HCT116 (cell line): Measurements from ENCODE around the gene MCF2L. TPM values are rescaled to one million over a fixed set of nuclear protein-coding genes. Genes with fewer than 3 reads are reported as not detected.

Experiments used
- ATAC-seq: fragments of 200-7000 bp; cut with Tn5 transposase; 2 replicates; pipeline ENCODE4 v1.9.1; 2020; ENCODE audit warnings: mild to moderate bottlenecking, moderate library complexity
- BruUV-seq: library from RNA; stranded (reverse); fragments of 400-500 nt; replicated peaks from 2 replicates; lab custom pipeline; 2021; lab: Mats Ljungman, UMichigan
- CTCF ChIA-PET: fragments of 300-600 bp; sonication (Branson Sonifier 250); formaldehyde crosslinking; loops from one replicate; lab custom pipeline; 2021; ENCODE audit warnings: antibody characterized with exemption; lab: Charles Lee
- POLR2A ChIA-PET: fragments of 300-600, 350-600 bp; sonication (Branson Sonifier 250); formaldehyde crosslinking; loops from one replicate; lab custom pipeline; 2021; ENCODE audit warnings: antibody characterized with exemption; lab: Charles Lee
- RAD21 ChIA-PET, 2 experiments: fragments of 300-600 bp; sonication (Branson Sonifier 250); formaldehyde crosslinking; loops; one replicate each; lab custom pipeline; 2023; ENCODE audit warnings: low total read pairs in 2 of 2; ENCODE audit not compliant: uncharacterized antibody in 2 of 2, unreplicated experiment in 2 of 2, low non-redundant PET in 1 of 2; lab: Charles Lee
- DNase-seq: peaks from one replicate; pipeline ENCODE4 v3.0.0-alpha.2; 2010; ENCODE audit warnings: low read depth, low spot score
- H2AFZ ChIP-seq: fragments of 200-600 bp; shearing (Covaris generic), sonication (generic); 2 replicates; pipeline ENCODE4 v1.6.1; 2017; ENCODE audit warnings: low read depth, mixed run types, mixed read lengths, antibody characterized with exemption, low read length; ENCODE audit not compliant: poor library complexity, severe bottlenecking
- H3K27ac ChIP-seq: 2 replicates; pipeline ENCODE4 v1.5.1; 2012; ENCODE audit warnings: low read depth, low read length
- H3K27me3 ChIP-seq: fragments of 200-600 bp; sonication (generic); 2 replicates; pipeline ENCODE4 v1.6.1; 2016; ENCODE audit warnings: mixed run types, low read length, mixed read lengths; ENCODE audit not compliant: insufficient read depth
- H3K36me3 ChIP-seq, 2 experiments: fragments of 200-500 bp in 1 of 2; fragments of 200-600 bp in 1 of 2; sonication (Bioruptor generic) in 1 of 2; sonication (generic) in 1 of 2; 2 replicates each; pipeline versions ENCODE4 v1.5.1 to v1.6.1; 2014 to 2016; ENCODE audit warnings: low read length in 2 of 2, inconsistent platforms in 1 of 2, mixed read lengths in 1 of 2, mixed run types in 1 of 2; ENCODE audit not compliant: insufficient read depth in 2 of 2, control insufficient read depth in 1 of 2
- H3K4me1 ChIP-seq, 2 experiments: fragments of 200-600 bp in 1 of 2; sonication (generic) in 1 of 2; 2 replicates each; pipeline versions ENCODE4 v1.5.1 to v1.6.1; 2012 to 2017; ENCODE audit warnings: low read length in 2 of 2, inconsistent platforms in 1 of 2, mild to moderate bottlenecking in 1 of 2, mixed read lengths in 1 of 2, mixed run types in 1 of 2, moderate library complexity in 1 of 2; ENCODE audit not compliant: insufficient read depth in 2 of 2, control insufficient read depth in 1 of 2
- H3K4me2 ChIP-seq: fragments of 200-600 bp; sonication (generic); 2 replicates; pipeline ENCODE4 v1.6.1; 2017; ENCODE audit warnings: mixed run types, low read length, mixed read lengths
- H3K4me3 ChIP-seq, 2 experiments: fragments of 200-600 bp in 1 of 2; sonication (generic) in 1 of 2; replicated peaks in 1 of 2; 2 replicates each; pipeline ENCODE4 v1.5.1; 2011 to 2016; ENCODE audit warnings: low read length in 2 of 2, control low read depth in 1 of 2, low read depth in 1 of 2, mild to moderate bottlenecking in 1 of 2, mixed read lengths in 1 of 2, mixed run types in 1 of 2
- H3K79me2 ChIP-seq: fragments of 200-600 bp; sonication (generic); 2 replicates; pipeline ENCODE4 v1.6.1; 2017; ENCODE audit warnings: mild to moderate bottlenecking, mixed run types, low read length, moderate library complexity, mixed read lengths; ENCODE audit not compliant: insufficient read depth
- H3K9ac ChIP-seq: fragments of 200-600 bp; sonication (generic); 2 replicates; pipeline ENCODE4 v1.6.1; 2016; ENCODE audit warnings: low read length, mixed read lengths
- H3K9me2 ChIP-seq: fragments of 200-600 bp; sonication (generic), shearing (Covaris generic); 2 replicates; pipeline ENCODE4 v1.6.1; 2017; ENCODE audit warnings: mixed run types, mild to moderate bottlenecking, moderate library complexity; ENCODE audit not compliant: insufficient read depth
- H3K9me3 ChIP-seq, 2 experiments: fragments of 200-500 bp in 1 of 2; fragments of 200-600 bp in 1 of 2; sonication (Bioruptor generic) in 1 of 2; sonication (generic) in 1 of 2; 2 replicates each; pipeline ENCODE4 v1.6.1; 2014 to 2017; ENCODE audit warnings: low read length in 2 of 2, mixed read lengths in 2 of 2, inconsistent platforms in 1 of 2, low read depth in 1 of 2, mild to moderate bottlenecking in 1 of 2, mixed run types in 1 of 2, moderate library complexity in 1 of 2; ENCODE audit not compliant: control insufficient read depth in 1 of 2, insufficient read depth in 1 of 2
- H4K20me1 ChIP-seq: fragments of 200-600 bp; sonication (generic), shearing (Covaris generic); 2 replicates; pipeline ENCODE4 v1.6.1; 2017; ENCODE audit warnings: mixed run types, mild to moderate bottlenecking, moderate library complexity; ENCODE audit not compliant: insufficient read depth
- CTCF ChIP-seq, 3 experiments: fragments of 200-600 bp in 1 of 3; sonication (generic) in 1 of 3; IDR thresholded peaks in 2 of 3; conservative IDR thresholded peaks in 1 of 3; 2 replicates each; pipeline ENCODE4 v1.5.1; 2012 to 2017; ENCODE audit warnings: low read depth in 2 of 3, low read length in 2 of 3, antibody characterized with exemption in 1 of 3, borderline replicate concordance in 1 of 3, control low read depth in 1 of 3, mild to moderate bottlenecking in 1 of 3, mixed read lengths in 1 of 3, mixed run types in 1 of 3, moderate library complexity in 1 of 3; ENCODE audit not compliant: insufficient read depth in 1 of 3
- TCF7L2 ChIP-seq: IDR thresholded peaks from 2 replicates; pipeline ENCODE4 v1.7.0; 2011; ENCODE audit warnings: borderline replicate concordance, inconsistent platforms; ENCODE audit not compliant: insufficient read depth, insufficient read length; ENCODE audit errors: extremely low read depth
- intact Hi-C: fragments of 100-400 bp; cut with micrococcal nuclease; formaldehyde crosslinking; loops from 2 replicates; pipeline ENCODE4 v1.10.0; 2022
- total RNA-seq: library from RNA; stranded (reverse); gene quantifications from one replicate; pipeline ENCODE4 v1.2.1, GENCODE V29; 2021; ENCODE audit not compliant: unreplicated experiment

The MCF2L gene
- total RNA-seq, 1 experiment from 2014 or later, result 19.3 TPM

- H3K4me3 ChIP-seq, result no peak overlapping the region
- TF ChIP-seq TCF7L2, result no peak
- ChIA-PET CTCF (no interaction called here), RAD21 (no interaction called here), POLR2A (no interaction called here)
- no peak overlapping the region for H2AFZ ChIP-seq
- H3K9me3 ChIP-seq, result peaks cover 0 to 4% of the 10 kb centered on the region in 2 experiments; a peak in 1 of 4 replicates
- no peak overlapping the region for H3K27ac ChIP-seq
- BruUV-seq, result no TSS peak
- intact Hi-C loops, result no loop called here
- H3K27me3 ChIP-seq, result no peaks in the 10 kb centered on the region
- no peak overlapping the region for H3K4me2 ChIP-seq
- H3K79me2 ChIP-seq, result no peaks in the 10 kb centered on the region
- no peaks in the 10 kb centered on the region for H3K36me3 ChIP-seq
- no peaks in the 10 kb centered on the region for H4K20me1 ChIP-seq
- H3K9me2 ChIP-seq, result no peaks in the 10 kb centered on the region
- no peak for ATAC-seq
- no peak overlapping the region for H3K9ac ChIP-seq
- peaks cover 7 to 12% of the 10 kb centered on the region in 2 experiments; a peak in 3 of 4 replicates for H3K4me1 ChIP-seq
- no peak for DNase-seq
Observed at GRCh38 chr13:112974125-112974524, 5.1 kb downstream of the MCF2L start.

- Histone ChIP-seq H3K27me3 (no peaks in the 10 kb centered on the region), H3K9me3 (peaks cover 0 to 4% of the 10 kb centered on the region in 2 experiments; a peak in 1 of 4 replicates), H2AFZ (no peak overlapping the region), H3K4me3 (no peak overlapping the region), H3K27ac (no peak overlapping the region), H4K20me1 (no peaks in the 10 kb centered on the region), H3K4me1 (peaks cover 4 to 6% of the 10 kb centered on the region in 2 experiments; a peak in 3 of 4 replicates), H3K9ac (no peak overlapping the region), H3K4me2 (no peak overlapping the region), H3K36me3 (no peaks in the 10 kb centered on the region), H3K9me2 (no peaks in the 10 kb centered on the region), H3K79me2 (no peaks in the 10 kb centered on the region)
- intact Hi-C loops, result no loop called here
- ChIA-PET POLR2A (no interaction called here), RAD21 (no interaction called here), CTCF (no interaction called here)
- ATAC-seq (no peak), DNase-seq (no peak)
- TF ChIP-seq CTCF (IDR thresholded peaks at IDR 0.05 in 2 of 3, conservative IDR thresholded peaks at IDR 0.05 in 1 of 3; ENCODE audit: borderline replicate concordance in 1 of 3, insufficient read depth in 1 of 3, low read depth in 2 of 3, low read length in 2 of 3), result no peak
- BruUV-seq, result no TSS peak
Observed at GRCh38 chr13:112974671-112975070, 5.7 kb downstream of the MCF2L start.
